ENCODE results near the gene LRRC55. TPM values are rescaled to one million over a fixed set of nuclear protein-coding genes. Genes with fewer than 3 reads are reported as not detected.

Gene LRRC55
- total RNA-seq, 4 donors from 2014 or later, result 0.14 to 0.16 TPM; not detected in 2

DNA sequence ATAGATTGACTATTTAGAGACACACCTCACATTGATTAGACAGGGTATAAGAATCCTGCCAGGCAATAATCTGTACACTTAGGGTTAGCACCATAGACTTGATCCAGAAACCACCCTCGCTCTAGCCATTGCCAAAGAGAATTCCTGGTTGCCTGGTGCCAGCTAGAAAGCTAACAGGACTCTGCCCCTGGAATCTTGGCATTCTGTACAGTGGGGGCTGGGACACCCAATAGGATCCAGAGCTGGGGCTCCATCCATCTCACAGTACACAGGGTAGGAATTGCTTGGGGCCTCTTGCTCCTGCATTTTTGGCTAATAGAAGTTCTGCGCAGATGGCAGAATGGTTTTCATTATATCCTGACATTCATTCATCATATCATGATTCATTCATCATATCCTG, 58.3 kb downstream of the LRRC55 start:
- in situ Hi-C loops (cut with MboI; ENCODE audit: low pct_ligation_motif_present in 1 of 4, low pct_unique_long_range_greater_than_20kb in 1 of 4, low sequenced_read_pairs in 3 of 4) (loop anchor here in 3 of 4 donors (10.0 kb wide), 3 partner anchors 105 to 405 kb away; no protein-coding TSS in a partner anchor), intact Hi-C loops (cut with DNase I; ENCODE audit: low total_unique reads) (loop anchor here (10.0 kb wide), 1 partner anchor 395 kb away; no protein-coding TSS in a partner anchor)
- Histone ChIP-seq H3K27me3 (no peaks in the 10 kb centered on the region), H3K4me3 (no peak overlapping the region), H3K4me1 (peaks cover 0 to 6% (median 0%) of the 10 kb centered on the region in 4 donors), H3K27ac (no peak overlapping the region), H3K9me3 (no peaks in the 10 kb centered on the region), H3K36me3 (no peaks in the 10 kb centered on the region)
- TF ChIP-seq POLR2AphosphoS5 (IDR thresholded peaks at IDR 0.05) (no peak), POLR2A (IDR thresholded peaks at IDR 0.05) (no peak), EP300 (IDR thresholded peaks at IDR 0.05; ENCODE audit: low read depth) (no peak)
- TF ChIP-seq, protein P1, sequence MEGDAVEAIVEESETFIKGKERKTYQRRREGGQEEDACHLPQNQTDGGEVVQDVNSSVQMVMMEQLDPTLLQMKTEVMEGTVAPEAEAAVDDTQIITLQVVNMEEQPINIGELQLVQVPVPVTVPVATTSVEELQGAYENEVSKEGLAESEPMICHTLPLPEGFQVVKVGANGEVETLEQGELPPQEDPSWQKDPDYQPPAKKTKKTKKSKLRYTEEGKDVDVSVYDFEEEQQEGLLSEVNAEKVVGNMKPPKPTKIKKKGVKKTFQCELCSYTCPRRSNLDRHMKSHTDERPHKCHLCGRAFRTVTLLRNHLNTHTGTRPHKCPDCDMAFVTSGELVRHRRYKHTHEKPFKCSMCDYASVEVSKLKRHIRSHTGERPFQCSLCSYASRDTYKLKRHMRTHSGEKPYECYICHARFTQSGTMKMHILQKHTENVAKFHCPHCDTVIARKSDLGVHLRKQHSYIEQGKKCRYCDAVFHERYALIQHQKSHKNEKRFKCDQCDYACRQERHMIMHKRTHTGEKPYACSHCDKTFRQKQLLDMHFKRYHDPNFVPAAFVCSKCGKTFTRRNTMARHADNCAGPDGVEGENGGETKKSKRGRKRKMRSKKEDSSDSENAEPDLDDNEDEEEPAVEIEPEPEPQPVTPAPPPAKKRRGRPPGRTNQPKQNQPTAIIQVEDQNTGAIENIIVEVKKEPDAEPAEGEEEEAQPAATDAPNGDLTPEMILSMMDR (IDR thresholded peaks at IDR 0.05), result no peak
- no peak for DNase-seq
- 69 to 83% methylated on average over 1 to 2 of the region's 2 CpGs for WGBS, 2 donors (ENCODE audit: low coverage in 1 of 2)

DNA sequence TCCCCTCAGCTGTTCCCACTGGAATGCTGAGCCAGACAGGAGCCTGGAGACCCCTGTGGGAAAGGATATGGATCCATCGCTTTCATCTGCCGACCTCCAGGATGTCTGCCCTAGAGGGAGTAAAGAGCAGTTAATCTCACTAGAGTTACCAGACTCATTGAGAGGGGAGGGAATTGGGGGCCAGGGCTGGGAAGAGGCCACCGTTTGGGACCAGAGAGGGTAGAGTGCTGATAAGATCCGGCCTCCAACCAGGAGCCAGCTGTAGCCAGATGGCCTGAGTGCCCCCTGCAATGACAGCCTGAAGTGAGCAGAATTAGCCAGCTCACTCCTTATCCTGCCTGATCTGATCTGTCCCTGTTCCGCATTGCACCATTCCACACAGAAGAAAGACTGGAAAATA, 59.0 kb downstream of the LRRC55 start:
- H3K9me3 ChIP-seq, result no peaks in the 10 kb centered on the region
- peaks cover 0 to 6% (median 0%) of the 10 kb centered on the region in 4 donors for H3K4me1 ChIP-seq
- WGBS, 2 donors (ENCODE audit: low coverage in 1 of 2), result 75% methylated on average over 5 of the region's 5 CpGs; no CpG with 5 or more reads in 1 of the 2 donors
- no peak overlapping the region for H3K4me3 ChIP-seq
- in situ Hi-C loops (cut with MboI; ENCODE audit: low pct_ligation_motif_present in 1 of 4, low pct_unique_long_range_greater_than_20kb in 1 of 4, low sequenced_read_pairs in 3 of 4) (loop anchor here in 3 of 4 donors (10.0 kb wide), 3 partner anchors 106 to 406 kb away; no protein-coding TSS in a partner anchor), intact Hi-C loops (cut with DNase I; ENCODE audit: low total_unique reads) (loop anchor here (10.0 kb wide), 1 partner anchor 396 kb away; no protein-coding TSS in a partner anchor)
- TF ChIP-seq POLR2A (IDR thresholded peaks at IDR 0.05) (no peak), EP300 (IDR thresholded peaks at IDR 0.05; ENCODE audit: low read depth) (no peak), POLR2AphosphoS5 (IDR thresholded peaks at IDR 0.05) (no peak)
- TF ChIP-seq, protein P1 (IDR thresholded peaks at IDR 0.05), result no peak
- no peaks in the 10 kb centered on the region for H3K36me3 ChIP-seq
- no peak for DNase-seq
- H3K27me3 ChIP-seq, result no peaks in the 10 kb centered on the region
- H3K27ac ChIP-seq, result no peak overlapping the region

Other genes with a start within 250 kb of the LRRC55 start
- not detected for gene OR5AK2, start 193.0 kb upstream of the LRRC55 start, total RNA-seq
- gene APLNR, start 55.3 kb downstream of the LRRC55 start, total RNA-seq, result 1 to 10 TPM in 2 of 4 donors, under 1 TPM in 1, not detected in 1; 0.68 to 2.6 (median 2.1) TPM
- gene TNKS1BP1, start 143.0 kb downstream of the LRRC55 start, total RNA-seq, result 100 to 1,000 TPM in 3 of 4 donors, 10 to 100 TPM in 1; 74.3 to 122 (median 119) TPM
- 10 to 100 TPM; 32.0 to 59.4 (median 45.5) TPM for gene SSRP1, start 153.9 kb downstream of the LRRC55 start, total RNA-seq
- not detected for gene P2RX3, start 156.4 kb downstream of the LRRC55 start, total RNA-seq
- not detected for gene PRG3, start 199.2 kb downstream of the LRRC55 start, total RNA-seq
- not detected for gene PRG2, start 208.7 kb downstream of the LRRC55 start, total RNA-seq
- 10 to 100 TPM in 3 of 4 donors, 1 to 10 TPM in 1; 6.0 to 35.9 (median 19.4) TPM for gene SLC43A3, start 245.2 kb downstream of the LRRC55 start, total RNA-seq

Data from transverse colon (tissue), 4 donors.